Fibroblast of skin of back (primary cell): ENCODE measurements around the gene CNN1.
"Not testable (repeated sequence)": the region's sequence is repeated elsewhere in the genome, so short reads cannot be mapped to it uniquely, and the experiment has no call there.

Source experiments
- DNase-seq: peaks from one replicate; pipeline ENCODE4 v3.0.0-alpha.2; 2013

Gene CNN1

DNA sequence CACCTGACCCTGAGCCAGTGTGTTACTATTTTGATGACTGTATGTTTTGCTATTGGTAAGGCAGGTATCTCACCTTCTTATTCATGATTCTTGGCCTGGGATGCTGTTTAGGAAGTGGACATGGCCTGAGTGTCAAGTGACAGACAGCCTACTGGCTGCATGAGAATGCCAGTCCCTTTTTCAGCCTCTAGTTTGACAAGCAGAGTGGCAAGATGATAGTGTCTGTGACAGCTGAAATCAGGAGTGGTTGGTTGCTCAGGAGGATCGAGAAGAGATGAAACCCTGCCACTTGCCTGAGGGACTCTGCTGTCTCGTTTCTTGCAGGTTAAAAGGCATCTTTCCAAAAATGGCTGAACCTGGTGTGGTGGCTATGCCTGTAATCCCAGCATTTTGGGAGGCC, 27.5 kb downstream of the CNN1 start:
- DNase-seq, result no peak

DNA sequence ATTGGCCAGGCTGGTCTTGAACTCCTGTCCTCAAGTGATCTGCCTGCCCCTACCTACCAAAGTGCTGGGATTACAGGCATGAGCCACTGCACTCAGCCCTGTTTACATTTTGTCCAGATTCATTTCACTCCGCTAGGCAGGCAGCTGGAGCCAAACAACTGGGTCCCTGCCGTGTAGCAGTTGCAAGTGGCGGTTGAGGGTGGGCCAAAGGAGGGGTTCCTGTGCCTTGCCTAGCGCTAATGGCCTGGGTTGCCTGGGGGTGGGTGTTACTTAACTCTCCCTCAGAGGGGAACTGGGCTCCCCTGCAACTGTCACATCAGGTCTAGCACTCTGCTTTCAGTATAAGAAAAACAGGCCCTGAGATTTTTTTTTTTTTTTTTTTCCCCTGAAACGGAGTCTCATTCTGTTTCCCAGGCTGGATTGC, 31.4 kb downstream of the CNN1 start:
- DNase-seq, result no peak

DNA sequence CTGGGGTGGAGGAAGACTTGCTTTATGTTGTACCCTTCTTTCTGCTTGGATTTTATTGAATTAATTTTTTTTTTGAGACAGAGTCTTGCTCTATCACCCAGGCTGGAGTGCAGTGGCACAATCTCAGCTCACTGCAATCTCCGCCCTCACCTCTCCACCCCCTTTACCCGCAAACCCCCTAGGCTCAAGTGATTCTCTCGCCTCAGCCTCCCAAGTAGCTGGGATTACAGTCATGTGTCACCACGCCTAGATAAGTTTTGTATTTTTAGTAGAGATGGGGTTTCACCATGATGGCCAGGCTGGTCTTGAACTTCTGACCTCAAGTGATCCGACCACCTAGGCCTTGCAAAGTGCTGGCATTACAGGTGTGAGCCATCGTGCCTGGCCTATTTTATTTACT, 34.7 kb downstream of the CNN1 start:
- DNase-seq, result not testable (repeated sequence)

DNA sequence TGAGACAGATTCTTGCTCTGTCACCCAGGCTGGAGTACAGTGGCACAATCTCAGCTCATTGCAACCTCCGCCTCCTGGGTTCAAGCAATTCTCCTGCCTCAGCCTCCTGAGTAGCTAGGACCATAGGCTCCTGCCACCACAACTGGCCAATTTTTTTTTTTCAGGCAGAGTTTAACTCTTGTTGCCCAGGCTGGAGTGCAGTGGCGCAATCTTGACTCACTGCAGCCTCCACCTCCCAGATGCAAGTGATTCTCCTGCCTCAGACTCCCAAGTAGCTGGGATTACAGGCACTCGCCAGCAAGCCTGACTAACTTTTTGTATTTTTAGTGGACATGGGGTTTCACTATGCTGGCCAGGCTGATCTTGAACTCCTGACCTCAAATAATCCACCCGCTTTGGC, 35.1 kb downstream of the CNN1 start:
- DNase-seq, result not testable (repeated sequence)

DNA sequence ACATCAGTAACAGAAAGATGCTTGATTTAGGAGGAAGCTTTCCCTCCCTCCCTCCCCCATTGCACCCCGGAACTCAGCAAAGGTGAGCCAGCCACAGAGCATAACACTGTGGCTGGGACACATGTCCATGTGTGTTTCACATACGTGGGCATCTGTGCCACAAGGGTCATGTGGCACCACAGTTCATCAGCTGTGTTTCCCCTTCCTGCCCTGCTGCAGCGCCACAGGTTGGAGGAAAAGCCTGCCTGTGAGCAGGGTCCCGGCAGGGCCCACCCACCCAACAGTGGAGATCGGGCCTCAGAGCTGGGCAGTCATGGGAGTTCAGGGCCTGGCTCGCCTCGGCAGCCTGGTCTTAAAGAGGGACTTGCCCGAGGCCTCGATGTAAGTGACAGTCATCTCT, 36.0 kb downstream of the CNN1 start:
- no peak for DNase-seq

DNA sequence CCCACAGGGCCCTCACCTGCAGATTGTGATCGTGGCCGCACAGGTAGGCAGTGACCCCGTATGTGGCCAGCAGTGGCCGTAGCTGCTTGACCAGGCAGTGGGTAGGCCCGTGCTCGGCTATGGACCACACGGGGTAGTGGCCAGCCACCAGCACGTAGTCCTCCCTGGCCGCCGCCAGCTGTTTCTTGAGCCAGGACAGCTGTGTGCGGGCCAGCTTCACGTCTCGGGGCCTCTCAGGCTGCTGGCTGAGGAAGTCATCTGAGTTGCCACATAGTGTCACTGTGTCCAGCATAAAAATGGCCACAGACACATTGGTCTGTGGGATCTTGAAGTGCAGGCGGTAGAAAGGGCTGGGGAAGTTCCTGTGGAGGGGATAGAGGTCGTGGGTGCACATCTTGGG, 37.6 kb downstream of the CNN1 start:
- DNase-seq, result no peak

DNA sequence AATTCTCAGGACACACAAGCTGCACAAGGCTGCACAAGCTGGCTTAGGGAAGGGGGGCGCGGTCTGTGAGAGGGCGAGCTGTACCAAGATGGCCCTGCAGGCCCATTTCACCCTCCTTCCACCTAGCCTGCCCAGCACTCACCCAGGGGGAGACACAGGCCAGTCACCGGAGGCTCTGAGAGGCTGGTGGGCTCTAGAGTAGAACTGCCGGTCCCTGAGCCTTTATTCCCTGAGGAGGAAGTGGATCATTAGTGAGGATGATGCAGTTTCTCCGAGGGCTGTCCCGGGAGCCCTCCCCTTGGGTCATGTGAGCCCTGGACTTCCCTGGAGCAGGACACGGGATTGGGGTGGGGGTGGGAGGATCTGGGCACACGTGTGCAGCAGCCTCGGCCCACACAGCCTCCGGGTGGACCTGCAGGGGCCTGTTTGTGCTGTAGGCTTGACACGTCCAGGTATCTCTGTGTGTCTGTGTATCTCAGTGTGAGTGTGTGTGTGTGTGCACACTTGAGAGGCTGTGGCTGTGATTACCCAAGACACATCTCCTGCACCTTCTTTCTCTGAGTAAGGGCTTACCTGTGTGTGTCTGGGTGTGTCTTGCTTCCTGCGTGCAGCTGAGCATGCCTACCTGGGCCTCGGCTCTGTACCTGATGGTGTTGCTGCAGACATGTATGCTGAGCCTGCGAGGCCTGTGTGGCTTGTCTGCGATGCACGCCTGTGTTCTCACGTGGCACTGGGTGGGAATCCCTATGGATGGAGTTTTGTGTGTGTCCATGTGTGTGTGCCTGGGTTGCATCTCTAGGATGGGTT, 39.0 kb downstream of the CNN1 start, which contains the start of gene ACP5:
TSS of gene ACP5 (minus strand) at position 195 of the 807 bp plus-strand sequence. CDS start 328 bp downstream, outside the sequence.
- peak; percentile 13 for DNase-seq

DNA sequence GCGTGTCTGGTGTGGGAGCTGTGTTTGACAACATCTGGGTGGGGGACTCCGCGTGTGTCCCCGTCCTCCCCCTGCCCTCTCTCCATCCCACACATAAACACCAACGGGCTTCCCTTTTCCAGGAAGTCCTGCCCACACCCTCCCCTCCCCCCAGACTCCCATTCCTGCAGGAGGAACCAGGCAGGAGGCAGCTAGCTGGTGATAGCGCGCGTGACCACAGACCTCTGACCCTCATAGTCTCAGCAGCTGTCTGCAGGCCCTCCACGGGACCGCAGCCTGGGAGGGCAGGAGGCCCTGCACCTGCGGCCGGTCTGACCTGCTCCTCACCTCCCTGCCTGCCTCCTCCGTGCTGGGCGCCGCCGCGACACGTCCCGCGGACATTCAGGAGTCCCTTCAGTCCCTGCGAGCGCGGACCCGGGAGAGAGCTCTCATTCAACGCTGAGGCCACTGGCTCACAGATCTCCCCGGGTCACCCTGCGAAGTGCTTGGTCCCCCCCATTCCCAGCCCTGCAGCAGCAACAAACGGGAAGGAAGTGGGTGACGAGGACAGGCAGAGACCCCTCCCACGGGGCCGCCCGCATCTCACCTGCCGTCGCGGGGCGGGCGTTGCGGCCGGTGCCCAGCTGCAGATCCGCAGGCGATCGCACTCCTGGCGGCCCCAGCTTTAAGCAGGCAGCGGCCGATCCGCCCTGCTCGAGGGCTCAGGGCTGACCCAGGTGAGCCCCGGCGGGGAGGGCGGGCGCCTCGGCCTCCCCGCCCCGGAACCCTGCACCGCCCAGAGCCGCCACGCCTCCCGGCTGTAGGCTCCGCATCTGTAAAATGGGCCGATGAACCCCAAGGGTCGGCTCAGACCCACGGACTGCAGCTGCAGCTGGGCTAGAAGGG, 39.8 kb downstream of the CNN1 start:
- no peak for DNase-seq

DNA sequence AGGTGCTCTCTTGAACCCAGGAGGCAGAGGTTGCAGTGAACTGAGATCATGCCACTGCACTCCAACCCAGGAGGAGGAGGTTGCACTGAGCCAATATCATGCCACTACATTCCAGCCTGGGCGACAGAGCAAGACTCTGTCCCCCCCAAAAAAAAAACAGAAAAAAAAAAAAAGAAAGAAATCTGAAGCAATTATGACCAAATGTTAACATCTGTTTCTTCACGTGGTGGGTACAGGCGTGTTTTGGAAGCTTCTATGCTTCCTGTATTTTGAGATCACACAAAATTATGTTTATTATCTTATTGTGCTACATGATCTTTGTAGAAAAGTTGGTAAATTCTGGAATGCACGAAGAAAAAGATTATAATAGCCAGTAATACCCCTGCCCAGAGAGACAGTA, 41.5 kb downstream of the CNN1 start:
- DNase-seq, result no peak

DNA sequence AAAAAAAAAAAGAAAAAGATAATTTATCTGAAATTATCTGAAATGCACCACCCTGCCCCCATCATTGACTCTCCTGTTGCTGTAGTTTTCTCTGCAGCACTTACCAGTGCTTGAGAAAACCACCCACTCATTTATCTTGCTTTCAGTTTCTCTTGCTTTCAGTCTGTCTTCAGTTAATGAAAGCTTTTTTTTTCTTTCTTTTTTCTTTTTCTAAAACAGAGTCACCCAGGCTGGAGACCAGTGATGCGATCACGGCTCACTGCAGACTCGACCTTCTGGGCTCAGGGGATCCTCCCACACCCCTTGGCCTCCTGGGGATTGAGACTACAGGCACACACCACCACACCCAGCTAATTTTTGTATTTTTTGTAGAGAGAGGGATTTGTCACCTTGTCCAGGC, 43.1 kb downstream of the CNN1 start:
- no peak for DNase-seq

DNA sequence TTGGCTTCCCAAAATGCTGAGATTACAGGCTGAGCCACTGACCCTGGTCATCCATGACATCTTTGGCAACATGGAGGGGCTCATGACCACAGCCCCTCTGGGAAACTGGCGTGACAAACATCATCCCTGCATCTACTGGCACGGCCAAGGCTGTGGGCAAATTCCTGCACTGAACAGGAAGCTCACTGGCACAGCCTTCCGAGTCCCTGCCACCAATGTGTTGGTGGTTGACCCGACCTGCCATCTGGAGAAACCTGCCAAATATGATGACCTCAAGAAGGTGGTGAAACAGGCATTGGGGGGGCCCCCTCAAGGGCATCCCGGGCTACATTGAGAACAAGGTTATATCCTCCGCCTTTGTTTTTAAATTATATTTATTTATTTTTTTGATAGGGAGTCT, 47.7 kb downstream of the CNN1 start:
- DNase-seq, result no peak

DNA sequence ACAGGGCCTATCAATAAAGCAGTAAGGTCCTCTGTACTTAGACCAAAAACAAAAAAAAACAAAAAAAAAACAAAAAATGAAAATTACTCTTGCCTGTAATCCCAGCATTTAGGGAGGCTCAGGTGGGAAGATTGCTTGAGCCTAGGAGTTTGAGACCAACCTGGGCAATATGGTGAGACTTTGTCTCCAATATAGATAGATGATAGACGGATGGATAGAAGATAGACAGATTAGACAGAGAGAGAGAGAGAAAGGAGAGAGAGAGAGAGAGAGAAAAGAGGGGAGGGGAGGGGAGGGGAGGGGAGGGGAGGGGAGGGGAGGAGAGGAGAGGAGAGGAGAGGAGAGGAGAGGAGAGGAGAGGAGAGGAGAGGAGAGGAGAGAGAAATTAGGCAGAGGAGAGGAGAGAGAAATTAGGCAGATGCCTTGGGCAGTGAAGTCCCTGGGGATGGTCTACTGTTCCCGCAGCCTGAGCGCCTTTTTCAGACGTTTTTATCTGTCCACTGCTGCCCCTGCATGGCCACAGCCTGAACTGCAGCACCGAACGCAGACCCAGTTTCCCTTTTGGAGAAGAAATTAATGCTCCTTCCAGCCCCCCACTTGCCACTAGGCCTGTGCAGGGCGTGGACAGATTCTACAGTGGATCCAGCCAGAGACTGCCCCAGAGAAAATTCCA, 48.8 kb downstream of the CNN1 start:
- peak; percentile 68 for DNase-seq

DNA sequence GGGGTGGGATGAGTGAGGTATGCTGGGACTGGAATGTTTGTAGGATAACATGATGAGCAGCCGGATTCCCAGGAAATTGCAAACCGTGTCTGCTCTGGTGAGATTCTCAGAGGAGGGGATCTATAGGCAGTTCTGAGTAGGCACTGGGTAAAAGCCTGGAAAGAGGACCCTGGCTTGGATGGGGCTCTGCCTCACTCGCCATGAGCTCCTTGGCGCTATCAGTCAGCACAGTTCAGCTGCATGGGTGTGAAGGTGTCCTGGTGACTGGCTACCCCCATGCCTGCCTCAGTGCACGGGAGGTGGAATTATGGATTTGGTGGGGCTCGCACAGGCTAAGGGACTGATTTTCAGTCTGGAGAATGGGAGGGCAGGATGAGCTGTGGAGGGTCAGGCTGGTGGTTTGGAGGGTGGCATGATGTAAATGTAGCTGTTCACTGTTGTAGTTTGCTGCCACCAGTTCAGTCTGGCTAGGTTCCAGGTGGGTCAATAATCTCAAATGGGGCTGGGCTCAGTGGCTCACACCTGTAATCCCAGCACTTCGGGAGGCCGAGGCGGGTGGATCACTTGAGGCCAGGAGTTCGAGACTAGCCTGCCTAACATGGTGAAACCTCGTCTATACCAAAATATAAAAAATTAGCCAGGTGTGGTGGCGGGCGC, 49.5 kb downstream of the CNN1 start:
- DNase-seq, result no peak

DNA sequence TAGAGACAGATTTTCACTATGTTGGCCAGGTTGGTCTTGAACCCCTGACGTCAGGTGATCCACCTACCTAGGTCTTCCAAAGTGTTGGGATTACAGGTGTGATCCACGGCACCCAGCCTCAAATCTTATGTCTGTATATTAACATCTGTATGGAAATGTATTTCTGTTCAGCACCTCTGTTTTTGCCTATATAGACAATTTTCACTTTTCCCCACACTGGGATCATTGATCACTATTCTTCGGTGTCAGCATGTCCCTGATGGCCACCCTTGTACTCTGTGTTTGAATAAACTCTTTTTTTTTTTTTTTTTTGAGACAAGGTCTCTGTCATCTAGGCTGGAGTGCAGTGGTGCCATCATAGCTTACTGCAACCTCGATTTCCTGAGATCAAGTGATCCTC, 55.4 kb downstream of the CNN1 start:
- no peak for DNase-seq

DNA sequence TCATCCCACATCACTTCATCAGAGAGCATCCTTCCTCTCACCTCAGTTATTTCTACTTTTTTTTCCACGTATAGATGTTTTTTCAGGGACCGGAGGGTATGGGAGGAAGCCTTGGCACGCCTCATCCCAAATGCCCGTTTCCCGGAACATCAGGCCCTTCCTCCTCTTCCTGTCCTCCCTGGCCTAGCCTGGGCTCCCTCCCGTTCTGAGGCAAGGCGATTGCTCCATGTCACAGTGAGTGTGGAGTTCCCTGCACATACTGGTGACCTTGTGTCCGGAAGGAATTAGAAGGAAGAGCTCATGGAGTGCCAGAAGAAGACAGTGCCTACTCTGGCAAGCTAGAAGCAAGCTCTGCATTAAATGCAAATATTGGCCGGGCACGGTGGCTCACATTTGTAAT, 57.5 kb downstream of the CNN1 start:
- DNase-seq, result no peak

DNA sequence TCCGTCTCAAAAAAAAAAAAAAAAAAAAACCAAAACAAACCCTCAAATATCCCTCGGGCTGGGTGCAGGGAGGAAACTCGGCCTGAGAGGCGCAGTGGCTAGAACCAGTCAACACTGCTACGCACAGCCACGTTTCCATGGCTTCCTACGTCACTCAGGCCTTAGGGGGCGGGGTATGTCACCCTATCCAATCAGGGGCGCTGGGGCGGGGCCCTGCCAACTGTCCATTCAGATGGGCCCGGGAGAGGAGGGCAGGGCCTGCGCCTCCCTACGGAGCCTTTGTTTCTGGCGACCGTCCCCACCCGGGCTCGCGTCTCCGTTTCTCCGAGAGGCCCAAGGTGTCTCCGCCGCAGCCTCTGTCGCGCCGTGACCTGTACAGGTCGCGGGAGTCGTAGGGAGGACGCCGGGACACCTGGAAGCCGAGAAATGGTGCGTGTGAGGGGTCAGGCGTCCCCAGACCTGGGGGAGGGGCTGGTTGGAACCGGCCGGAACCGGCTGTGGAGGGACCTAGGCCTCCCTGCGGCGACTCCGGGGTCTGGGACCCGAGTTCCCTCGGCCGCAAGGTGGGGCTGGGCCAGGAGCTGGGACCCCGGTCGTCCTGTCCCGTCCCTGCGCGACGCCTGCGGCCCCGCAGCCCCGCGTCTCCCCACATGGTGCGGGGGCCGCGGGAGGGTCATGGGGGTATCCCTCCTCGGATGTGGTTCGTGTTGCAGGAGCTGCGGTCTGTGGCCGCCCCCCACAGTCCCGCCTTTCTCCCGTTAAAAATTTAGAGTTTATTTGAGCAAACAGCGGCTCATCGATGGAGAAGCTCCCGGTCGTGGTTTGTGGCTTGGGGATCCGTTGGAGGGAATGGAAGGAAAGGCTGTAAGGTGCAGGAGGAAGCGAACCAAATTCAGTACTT, 58.8 kb downstream of the CNN1 start, which contains the start of gene ZNF627:
TSS of gene ZNF627 (plus strand) at position 282 of the 901 bp plus-strand sequence. CDS start at position 427, 145 bp downstream.
- peak; percentile 99 for DNase-seq

DNA sequence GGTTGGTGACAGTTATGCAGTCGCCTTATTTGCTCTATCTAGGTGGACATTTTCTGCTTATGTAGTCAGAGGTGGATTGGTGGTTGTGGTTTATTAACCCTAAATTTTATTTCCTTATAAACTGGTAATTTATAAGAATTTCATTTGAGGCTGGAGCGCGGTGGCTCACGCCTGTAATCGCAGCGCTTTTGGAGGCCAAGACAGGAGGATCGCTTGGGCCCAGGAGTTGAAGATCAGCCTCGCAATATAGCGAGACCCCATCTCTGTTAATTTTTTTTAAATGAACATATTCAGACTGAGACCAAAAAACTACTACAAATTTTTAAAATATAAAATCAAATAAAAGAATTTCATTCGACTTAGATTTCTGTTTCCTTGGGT, 59.4 kb downstream of the CNN1 start:
- no peak for DNase-seq

DNA sequence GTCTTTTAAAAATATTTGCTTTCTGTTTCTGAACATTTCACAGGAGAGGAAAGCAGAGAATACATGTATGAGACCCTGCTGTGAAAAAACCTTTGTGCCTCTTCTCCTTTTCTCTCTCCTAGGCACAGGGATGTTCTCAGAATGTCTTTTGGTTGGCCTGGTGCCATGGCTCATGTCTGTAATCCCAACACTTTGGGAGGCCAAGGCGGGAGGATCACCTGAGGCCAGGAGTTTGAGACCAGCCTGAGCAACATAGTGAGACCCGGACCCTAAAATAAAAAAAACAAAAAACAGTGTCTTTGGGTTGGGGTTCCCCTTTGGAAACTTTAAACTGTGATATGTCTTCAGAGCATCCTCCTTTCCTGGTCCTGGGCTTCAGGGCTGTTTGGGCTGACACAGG, 60.1 kb downstream of the CNN1 start:
- no peak for DNase-seq

DNA sequence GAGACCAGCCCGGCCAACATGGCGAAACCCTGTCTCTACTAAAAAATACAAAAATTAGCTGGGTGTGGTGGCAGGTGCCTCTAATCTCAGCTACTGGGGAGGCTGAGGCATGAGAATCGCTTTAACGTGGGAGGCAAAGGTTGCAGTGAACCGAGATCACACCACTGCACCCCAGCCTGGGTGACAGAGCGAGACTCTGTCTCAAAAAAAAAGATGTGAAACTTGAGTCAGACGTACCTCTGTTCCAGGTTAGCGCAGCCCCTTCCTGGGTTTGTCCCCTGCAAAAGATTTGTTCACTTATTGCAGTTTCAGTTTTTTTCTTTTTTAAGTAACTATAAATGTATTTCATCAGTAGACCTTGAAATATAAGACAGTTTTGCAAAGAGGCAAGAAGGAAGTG, 61.1 kb downstream of the CNN1 start:
- not testable (repeated sequence) for DNase-seq
